Parathyroid adenoma (tissue), 2 donors: ENCODE data around the gene LAMTOR3.

Source experiments
- H2AFZ ChIP-seq: fragments of 300-600 bp; sonication (generic); one replicate; pipeline ENCODE4 v1.7.0; 2017; ENCODE audit warnings: antibody characterized with exemption, mild to moderate bottlenecking
- H3K27ac ChIP-seq: fragments of 300-600 bp; sonication (generic); one replicate; pipeline ENCODE4 v1.7.0; 2017
- H3K27me3 ChIP-seq: fragments of 300-600 bp; sonication (generic); one replicate; pipeline ENCODE4 v1.7.0; 2017; ENCODE audit warnings: low read length; ENCODE audit not compliant: control insufficient read depth, insufficient read depth
- H3K36me3 ChIP-seq: fragments of 300-600 bp; sonication (generic); one replicate; pipeline ENCODE4 v1.7.0; 2017; ENCODE audit warnings: low read length; ENCODE audit not compliant: control insufficient read depth, insufficient read depth
- H3K4me1 ChIP-seq: fragments of 300-600 bp; sonication (generic); one replicate; pipeline ENCODE4 v1.7.0; 2017; ENCODE audit warnings: control low read depth
- H3K4me2 ChIP-seq: fragments of 300-600 bp; sonication (generic); one replicate; pipeline ENCODE4 v1.7.0; 2017; ENCODE audit warnings: low read length
- H3K4me3 ChIP-seq: fragments of 300-600 bp; sonication (generic); one replicate; pipeline ENCODE4 v1.7.0; 2017; ENCODE audit warnings: low read depth, low read length
- H3K79me2 ChIP-seq: fragments of 300-600 bp; sonication (generic); one replicate; pipeline ENCODE4 v1.7.0; 2017; ENCODE audit warnings: control low read depth
- H3K9ac ChIP-seq: fragments of 300-600 bp; sonication (generic); one replicate; pipeline ENCODE4 v1.7.0; 2017; ENCODE audit warnings: mild to moderate bottlenecking
- H3K9me3 ChIP-seq: fragments of 300-600 bp; sonication (generic); one replicate; pipeline ENCODE4 v1.7.0; 2017; ENCODE audit warnings: low read length; ENCODE audit not compliant: control insufficient read depth
- CTCF ChIP-seq: fragments of 300-600 bp; sonication (generic); IDR thresholded peaks from one replicate; pipeline ENCODE4 v1.7.0; 2017; ENCODE audit warnings: antibody characterized with exemption, mild to moderate bottlenecking
- donor health status: primary hyperparathyroidism.

Gene LAMTOR3

GRCh38 chr4:99875071-99875470, 19.2 kb downstream of the LAMTOR3 start:
- no peaks in the 10 kb centered on the region for H3K4me1 ChIP-seq
- no peak overlapping the region for H3K9ac ChIP-seq
- no peak overlapping the region for H3K4me3 ChIP-seq
- H3K79me2 ChIP-seq = no peaks in the 10 kb centered on the region
- no peak for TF ChIP-seq CTCF
- H3K4me2 ChIP-seq = peak overlapping the region; percentile 14
- H3K27ac ChIP-seq = no peak overlapping the region
- no peaks in the 10 kb centered on the region for H3K9me3 ChIP-seq
- no peak overlapping the region for H2AFZ ChIP-seq
- H3K27me3 ChIP-seq = no peaks in the 10 kb centered on the region
- H3K36me3 ChIP-seq = no peaks in the 10 kb centered on the region

GRCh38 chr4:99872570-99872969, 21.7 kb downstream of the LAMTOR3 start:
- H3K27ac ChIP-seq = no peak overlapping the region
- no peak for TF ChIP-seq CTCF
- H3K36me3 ChIP-seq = no peaks in the 10 kb centered on the region
- H3K79me2 ChIP-seq = no peaks in the 10 kb centered on the region
- no peak overlapping the region for H3K4me3 ChIP-seq
- H3K4me2 ChIP-seq = no peak overlapping the region
- H3K27me3 ChIP-seq = no peaks in the 10 kb centered on the region
- no peaks in the 10 kb centered on the region for H3K9me3 ChIP-seq
- H3K9ac ChIP-seq = no peak overlapping the region
- no peak overlapping the region for H2AFZ ChIP-seq
- no peaks in the 10 kb centered on the region for H3K4me1 ChIP-seq

- Histone ChIP-seq H3K27ac (no peak overlapping the region), H3K4me1 (no peaks in the 10 kb centered on the region), H3K79me2 (no peaks in the 10 kb centered on the region), H3K36me3 (no peaks in the 10 kb centered on the region), H3K9ac (no peak overlapping the region), H3K9me3 (no peaks in the 10 kb centered on the region), H3K4me2 (peak overlapping the region; percentile 48), H2AFZ (peak overlapping the region; percentile 53), H3K4me3 (no peak overlapping the region), H3K27me3 (no peaks in the 10 kb centered on the region)
- no peak for TF ChIP-seq CTCF
These were observed 26.1 kb downstream of the LAMTOR3 start for GRCh38 chr4:99868126-99868596.

- no peaks in the 10 kb centered on the region for H3K27me3 ChIP-seq
- H3K4me1 ChIP-seq = no peaks in the 10 kb centered on the region
- no peaks in the 10 kb centered on the region for H3K79me2 ChIP-seq
- H3K36me3 ChIP-seq = no peaks in the 10 kb centered on the region
- no peak overlapping the region for H2AFZ ChIP-seq
- no peak overlapping the region for H3K4me3 ChIP-seq
- peak overlapping the region; percentile 8 for H3K4me2 ChIP-seq
- H3K9ac ChIP-seq = no peak overlapping the region
- no peaks in the 10 kb centered on the region for H3K9me3 ChIP-seq
- TF ChIP-seq CTCF = no peak
- no peak overlapping the region for H3K27ac ChIP-seq
These were observed 30.4 kb downstream of the LAMTOR3 start for GRCh38 chr4:99863804-99864203.

- Histone ChIP-seq H3K9ac (no peak overlapping the region), H3K9me3 (no peaks in the 10 kb centered on the region), H3K27me3 (no peaks in the 10 kb centered on the region), H3K4me1 (no peaks in the 10 kb centered on the region), H3K36me3 (no peaks in the 10 kb centered on the region), H2AFZ (no peak overlapping the region), H3K4me3 (no peak overlapping the region), H3K27ac (no peak overlapping the region), H3K4me2 (no peak overlapping the region), H3K79me2 (no peaks in the 10 kb centered on the region)
- no peak for TF ChIP-seq CTCF
These were observed 32.9 kb downstream of the LAMTOR3 start for GRCh38 chr4:99861120-99861905.
